Stimulated activated CD4-positive, alpha-beta T cell treated with anti-CD3 and anti-CD28 coated beads, Interleukin-4, amount 100 ng/mL, for 48 hours (primary cell): Measurements from ENCODE around the gene MKX.

Experiments used
- DNase-seq, 2 donors: peaks; one replicate each; pipeline ENCODE4 v3.0.0-alpha.2; 2020; ENCODE audit warnings: low read depth in 2 of 2

The MKX gene

GRCh38 chr10:27745732-27746396 lies at the start of gene MKX:
MKX (minus strand) TSS chr10:27745819; CDS start chr10:27743415, 2,404 bp downstream.
- peak in 1 of 2 donors; percentile 30 for DNase-seq

GRCh38 chr10:27794157-27794556 lies 48.5 kb upstream of the MKX start:
- DNase-seq: no peak

GRCh38 chr10:27792216-27792615 lies 46.6 kb upstream of the MKX start:
- DNase-seq: no peak

- DNase-seq: no peak
These were observed 38.7 kb upstream of the MKX start for GRCh38 chr10:27784272-27784671.

- DNase-seq: peak in 1 of 2 donors; percentile 6
These were observed 38.0 kb upstream of the MKX start for GRCh38 chr10:27783660-27784059.

- no peak for DNase-seq
These were observed 33.9 kb upstream of the MKX start for GRCh38 chr10:27779462-27780015.

GRCh38 chr10:27774831-27775230 lies 29.2 kb upstream of the MKX start:
- DNase-seq: no peak

- DNase-seq: no peak
These were observed 25.6 kb upstream of the MKX start for GRCh38 chr10:27771231-27771630.

- DNase-seq: no peak
These were observed 24.6 kb upstream of the MKX start for GRCh38 chr10:27770181-27770580.

GRCh38 chr10:27760867-27761266 lies 15.2 kb upstream of the MKX start:
- no peak for DNase-seq

GRCh38 chr10:27759483-27760272 lies 14.1 kb upstream of the MKX start:
- no peak for DNase-seq

GRCh38 chr10:27752673-27753237 lies 7.1 kb upstream of the MKX start:
- no peak for DNase-seq

GRCh38 chr10:27748601-27749000 lies 3.0 kb upstream of the MKX start:
- DNase-seq: no peak

- no peak for DNase-seq
These were observed 1.5 kb upstream of the MKX start for GRCh38 chr10:27747096-27747451.

- DNase-seq: no peak
These were observed 927 bp upstream of the MKX start for GRCh38 chr10:27746397-27747095.

GRCh38 chr10:27744802-27745731 lies 552 bp downstream of the MKX start:
- DNase-seq: no peak

GRCh38 chr10:27743877-27744801 lies 1.5 kb downstream of the MKX start:
- no peak for DNase-seq

GRCh38 chr10:27743012-27743876 lies 2.4 kb downstream of the MKX start:
- peak; percentile 16 to 21 for DNase-seq
